HG03521 (cell line): Measurements from ENCODE around the gene RTCA.
"Not testable (repeated sequence)": the region's sequence is repeated elsewhere in the genome, so short reads cannot be mapped to it uniquely, and the experiment has no call there.

Experiments
- ATAC-seq: cut with Tn5 transposase; IDR thresholded peaks from one replicate; pipeline ENCODE4 v1.9.1; 2021; ENCODE audit warnings: mild to moderate bottlenecking, moderate library complexity; ENCODE audit not compliant: unreplicated experiment

RTCA gene

DNA sequence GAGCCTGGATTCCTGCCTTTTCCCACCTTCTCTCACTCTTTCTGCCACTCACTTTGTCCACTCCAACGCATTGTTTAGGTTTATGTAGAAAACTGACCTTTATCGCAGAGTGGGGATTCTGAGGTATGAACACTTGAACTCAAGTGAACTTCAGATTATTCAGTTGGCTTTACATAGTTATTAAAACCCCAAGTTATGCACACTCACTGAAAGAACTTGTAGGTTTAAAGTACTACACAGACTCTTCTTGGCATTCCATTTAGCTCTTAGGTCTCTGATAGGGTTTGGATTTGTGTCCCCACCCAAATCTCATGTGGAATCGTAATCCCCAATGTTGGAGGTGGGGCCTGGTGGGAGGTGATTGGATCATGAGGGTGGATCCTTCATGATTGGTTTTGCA, 39.9 kb downstream of the RTCA start:
- ATAC-seq, result no peak

DNA sequence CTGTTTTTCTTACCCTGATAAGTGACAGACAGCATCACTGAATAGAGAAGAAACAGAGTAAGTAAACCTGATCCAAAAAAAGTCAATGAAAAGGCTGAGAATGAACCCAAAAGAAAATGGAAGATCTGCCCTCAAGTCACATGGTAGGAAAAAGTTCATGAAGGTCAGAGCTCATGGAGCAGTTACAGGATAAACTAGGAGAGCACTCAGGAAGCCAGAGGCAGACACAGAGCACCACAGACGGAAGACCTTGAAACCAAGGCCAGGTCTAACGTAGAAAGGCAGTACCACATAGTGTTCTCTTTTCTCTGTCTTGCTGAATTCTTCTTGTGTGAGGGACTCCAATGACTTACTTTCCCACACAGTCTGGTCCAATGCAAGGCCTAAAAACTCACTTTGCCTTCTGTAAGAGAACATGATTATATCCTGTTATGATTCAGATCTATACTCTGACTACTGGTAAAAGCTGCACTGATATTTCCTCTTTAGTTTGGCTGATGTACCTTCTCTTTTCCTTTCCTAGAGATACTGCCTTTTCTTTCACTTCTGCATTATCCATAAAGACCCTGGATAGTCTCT, 40.8 kb downstream of the RTCA start:
- no peak for ATAC-seq

- no peak for ATAC-seq
Measured at GRCh38 chr1:100308777-100309176, 42.8 kb downstream of the RTCA start.

GRCh38 chr1:100309863-100310262, 43.8 kb downstream of the RTCA start:
- ATAC-seq, result no peak

GRCh38 chr1:100313382-100313781, 47.4 kb downstream of the RTCA start:
- ATAC-seq, result no peak

- no peak for ATAC-seq
Measured at GRCh38 chr1:100316622-100317021, 50.6 kb downstream of the RTCA start.

- ATAC-seq, result no peak
Measured at GRCh38 chr1:100320311-100321099, 54.5 kb downstream of the RTCA start.

DNA sequence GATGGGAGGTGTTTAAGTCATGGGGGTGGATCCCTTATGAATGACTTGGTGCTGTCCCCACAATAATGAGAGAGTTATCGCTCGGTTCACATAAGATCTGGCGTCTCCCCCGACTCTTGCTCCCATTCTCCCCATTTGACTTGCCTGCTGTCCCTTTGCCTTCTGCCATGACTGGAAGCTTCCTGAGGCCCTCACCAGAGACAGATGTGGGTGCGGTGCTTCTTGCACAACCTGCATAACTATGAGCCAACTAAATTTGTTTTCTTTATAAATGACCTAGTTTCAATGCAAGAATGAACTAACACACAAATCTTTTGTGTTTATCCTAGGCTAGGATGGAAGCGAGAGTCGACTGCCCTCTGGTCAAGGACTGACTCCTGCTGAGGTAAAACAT, 55.1 kb downstream of the RTCA start:
- ATAC-seq, result no peak

DNA sequence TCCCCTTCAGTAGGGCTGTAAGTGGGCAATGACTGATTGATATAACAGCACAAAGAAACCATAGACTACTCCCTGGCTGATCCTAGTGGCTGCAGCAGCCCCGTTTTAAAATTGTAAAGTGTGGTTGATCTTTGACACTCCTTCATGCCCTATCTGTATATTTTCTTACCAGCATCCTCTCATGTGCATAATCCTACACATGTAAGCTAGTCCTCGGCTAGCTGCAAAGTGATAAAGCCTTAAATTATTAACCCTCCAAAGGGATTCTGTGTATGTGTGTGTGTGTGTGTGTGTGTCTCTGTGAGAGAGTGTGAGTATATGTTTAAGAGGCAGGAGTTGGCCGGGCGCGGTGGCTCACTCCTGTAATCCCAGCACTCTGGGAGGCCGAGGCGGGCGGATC, 55.5 kb downstream of the RTCA start:
- ATAC-seq, result no peak

GRCh38 chr1:100322436-100323211, 56.6 kb downstream of the RTCA start:
- no peak for ATAC-seq

- no peak for ATAC-seq
Measured at GRCh38 chr1:100323419-100324106, 57.5 kb downstream of the RTCA start.

- no peak for ATAC-seq
Measured at GRCh38 chr1:100325415-100326324, 59.7 kb downstream of the RTCA start.

DNA sequence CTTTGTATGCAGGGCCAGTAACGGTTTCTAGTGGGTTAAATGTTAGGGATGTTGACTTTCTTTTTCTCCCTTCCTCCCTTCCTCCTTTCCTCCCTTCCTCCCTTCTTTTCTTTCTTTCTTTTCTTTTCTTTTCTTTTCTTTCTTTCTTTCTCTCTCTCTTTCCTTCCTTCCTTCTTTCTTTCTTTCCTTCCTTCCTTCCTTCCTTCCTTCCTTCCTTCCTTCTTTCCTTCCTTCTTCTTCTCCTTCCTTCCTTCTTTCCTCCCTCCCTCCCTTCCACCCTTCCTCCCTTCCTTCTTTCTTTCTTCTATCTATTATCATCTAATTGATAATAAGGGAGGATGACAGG, 60.3 kb downstream of the RTCA start:
- ATAC-seq, result not testable (repeated sequence)

DNA sequence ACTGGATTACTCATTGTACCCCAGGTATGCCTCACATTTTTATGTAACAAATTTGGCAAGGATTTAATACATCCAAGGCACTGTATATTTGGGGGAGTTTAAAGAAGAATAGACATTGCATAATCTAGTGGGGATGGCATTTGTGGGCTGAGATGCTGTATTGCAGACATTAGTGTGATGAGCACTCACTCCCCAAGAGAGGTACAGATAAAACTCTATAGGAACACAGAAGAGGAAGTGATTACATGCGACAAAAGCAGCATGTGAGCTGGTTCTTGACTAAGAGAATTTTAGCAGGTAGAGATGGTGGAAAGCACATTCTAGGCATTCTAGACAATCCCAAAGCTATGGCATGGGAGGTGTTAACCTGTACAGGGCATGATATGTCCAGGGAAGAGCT, 62.1 kb downstream of the RTCA start:
- no peak for ATAC-seq

DNA sequence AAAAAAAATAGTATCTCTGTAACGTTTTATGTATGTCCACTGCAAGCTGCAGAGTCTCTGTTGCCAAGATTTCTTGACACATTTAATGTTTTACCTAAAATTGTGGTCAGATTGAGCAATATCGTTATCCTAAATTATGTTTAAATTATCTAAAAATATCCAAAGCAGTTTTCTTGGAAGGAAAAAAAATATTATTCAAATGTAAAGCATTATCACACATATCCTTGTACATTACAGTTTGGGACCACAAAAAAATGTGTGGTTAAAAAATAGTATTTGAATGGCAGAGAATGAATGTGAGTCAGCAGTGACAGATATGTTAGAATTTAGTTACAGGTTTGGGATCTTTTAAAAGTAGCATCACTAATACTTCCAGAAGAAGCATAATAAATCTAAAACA, 65.1 kb downstream of the RTCA start:
- not testable (repeated sequence) for ATAC-seq

GRCh38 chr1:100332331-100332730, 66.3 kb downstream of the RTCA start:
- ATAC-seq, result no peak

DNA sequence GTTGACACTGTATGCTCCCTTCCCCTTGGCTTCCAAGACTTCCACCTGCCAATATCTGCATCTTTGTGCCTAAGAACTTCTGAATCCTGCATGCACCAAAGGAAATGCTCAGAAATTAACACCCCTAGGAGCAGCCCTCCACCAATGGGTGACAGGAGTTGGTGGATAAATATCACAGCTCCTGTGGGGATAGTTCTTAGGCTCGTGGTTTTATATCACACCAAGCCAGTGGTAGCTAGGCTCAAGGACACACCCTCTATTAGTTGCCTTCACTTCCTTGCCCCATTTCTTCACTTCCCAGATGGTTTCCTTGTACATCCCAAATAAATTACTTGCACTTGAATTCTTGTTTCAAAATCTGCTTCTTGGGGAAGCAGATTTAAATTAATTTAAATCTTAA, 69.4 kb downstream of the RTCA start:
- ATAC-seq, result no peak

GRCh38 chr1:100337878-100338277, 71.9 kb downstream of the RTCA start:
- not testable (repeated sequence) for ATAC-seq

DNA sequence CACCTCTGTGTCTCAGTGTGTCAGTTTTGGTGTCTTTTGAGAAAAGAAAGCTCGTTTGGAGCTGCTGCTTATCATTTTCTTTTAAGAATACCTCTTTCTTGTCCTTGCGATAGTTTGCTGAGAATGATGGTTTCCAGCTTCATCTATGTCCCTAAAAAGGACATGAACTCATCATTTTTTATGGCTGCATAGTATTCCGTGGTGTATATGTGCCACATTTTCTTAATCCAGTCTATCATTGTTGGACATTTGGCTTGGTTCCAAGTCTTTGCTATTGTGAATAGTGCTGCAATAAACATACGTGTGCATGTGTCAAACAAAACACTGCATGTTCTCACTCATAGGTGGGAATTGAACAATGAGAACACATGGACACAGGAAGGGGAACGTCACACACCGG, 73.7 kb downstream of the RTCA start:
- not testable (repeated sequence) for ATAC-seq

DNA sequence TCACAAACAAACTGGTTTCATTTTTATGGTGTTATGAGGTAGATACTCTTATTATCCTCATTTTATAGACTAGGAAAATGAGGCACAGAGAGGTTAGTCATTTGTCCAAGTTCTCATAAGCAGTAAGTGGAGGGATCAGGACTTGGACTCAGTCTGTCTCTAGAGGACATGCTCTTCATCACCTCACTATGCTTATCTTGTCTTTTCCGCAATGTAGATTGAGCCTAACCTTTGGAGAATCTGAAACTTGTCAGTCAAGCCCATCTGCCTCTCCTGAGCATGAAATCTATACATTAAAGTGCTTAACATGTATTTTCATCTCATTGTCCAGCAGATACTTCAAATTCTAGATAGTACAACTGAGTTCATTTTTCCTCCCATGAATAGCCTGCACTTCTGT, 74.5 kb downstream of the RTCA start:
- no peak for ATAC-seq
